K562 (cell line): Measurements from ENCODE around the gene HHATL. TPM values are rescaled to one million over a fixed set of nuclear protein-coding genes. Genes with fewer than 3 reads are reported as not detected.
A peak's percentile ranks its signal among the peaks of the same experiment; 100 is the strongest.

Experiments used
- ELF2 ChIP-seq: fragments of 250-450 bp; sonication (Bioruptor Pico); IDR thresholded peaks from 2 replicates; pipeline ENCODE4 v1.5.0; 2021; ENCODE audit warnings: mild to moderate bottlenecking
- NR2F6 ChIP-seq: fragments of 450-650 bp; formaldehyde crosslinking; IDR thresholded peaks from 2 replicates; pipeline ENCODE4 v1.4.0; 2020; ENCODE audit warnings: mild to moderate bottlenecking
- ZNF124 ChIP-seq: sonication (generic); formaldehyde crosslinking; IDR thresholded peaks from 2 replicates; pipeline ENCODE4 v1.8.1; 2022; ENCODE audit warnings: missing genetic modification reagents
- polyA plus RNA-seq, 8 experiments: library from polyadenylated mRNA; depleted of rRNA in 4 of 8; stranded (reverse) in 5 of 8; unstranded in 3 of 8; fragments of >200 nt; fragmentation: Nextera tagmentation in 2 of 8; fragmentation: Illumina TruSeq in 1 of 8; extraction: Ambion mirVana in 2 of 8; extraction: Trizol in 1 of 8; gene quantifications; 2 replicates each; pipeline versions ENCODE4 v1.2.1 to v1.2.3, GENCODE V29; 2011 to 2014; ENCODE audit warnings: inconsistent platforms in 1 of 8, missing spikeins in 1 of 8
- total RNA-seq, 7 experiments: library from RNA; depleted of rRNA in 6 of 7; stranded (reverse); fragments of >200 nt in 6 of 7; fragmentation: Illumina TruSeq in 2 of 7; extraction: Trizol in 2 of 7; gene quantifications; 2 replicates each; pipeline versions ENCODE4 v1.2.1 to v1.2.3, GENCODE V29; 2011 to 2021; ENCODE audit warnings: low replicate concordance in 1 of 7
- TF ChIP-seq, protein P1 (sequence below), 3 experiments: fragments of 200-800 bp in 1 of 3; fragments of 250-450 bp in 1 of 3; fragments of 450-650 bp in 1 of 3; sonication (Bioruptor Pico) in 1 of 3; sonication (Bioruptor generic) in 1 of 3; formaldehyde crosslinking in 1 of 3; IDR thresholded peaks; 2 replicates each; pipeline versions ENCODE4 v1.6.1 to v1.8.0; 2016 to 2022; ENCODE audit warnings: mild to moderate bottlenecking in 2 of 3, missing genetic modification characterization in 2 of 3, missing compliant biosample characterization in 1 of 3, moderate library complexity in 1 of 3

Gene HHATL
- total and polyA plus RNA-seq, 9 of the 15 experiments (the other 6 are each of a cell fraction or from before 2014, with no cell fraction given): not detected

DNA sequence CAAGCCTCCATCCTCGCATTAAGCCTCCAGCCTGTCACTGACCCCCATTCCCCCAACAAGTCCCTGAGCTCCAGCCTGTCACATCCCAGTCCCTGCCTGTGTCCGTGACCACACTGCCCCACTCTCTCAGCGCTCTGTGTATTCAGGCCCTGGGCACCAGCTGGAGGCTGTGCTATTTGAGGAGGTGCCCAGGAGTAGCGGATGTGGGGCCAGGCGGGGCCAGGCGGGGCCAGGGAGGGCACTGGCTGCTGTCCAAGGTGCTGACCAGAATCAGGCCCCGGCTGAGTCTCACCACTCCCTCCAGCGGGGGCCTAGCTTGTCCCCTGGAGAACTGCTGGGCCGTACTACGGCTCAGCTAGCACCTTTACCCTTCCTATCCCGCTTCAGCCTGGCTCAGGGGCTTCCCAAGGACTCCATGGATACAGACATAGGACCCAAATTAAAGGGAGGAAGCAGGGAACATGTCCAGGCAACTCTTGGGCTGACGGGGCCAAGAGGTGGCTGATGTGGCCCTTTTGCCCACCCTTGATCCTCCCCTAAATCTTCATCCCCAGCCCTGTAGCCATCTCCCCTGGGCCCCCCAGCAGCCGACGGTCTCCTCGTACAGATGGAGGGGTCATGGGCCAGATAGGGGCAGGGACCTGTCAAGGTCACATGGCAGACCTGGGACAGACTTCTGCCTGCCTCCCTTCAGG, 1.1 kb downstream of the HHATL start (continued):
- TF ChIP-seq, protein P1, sequence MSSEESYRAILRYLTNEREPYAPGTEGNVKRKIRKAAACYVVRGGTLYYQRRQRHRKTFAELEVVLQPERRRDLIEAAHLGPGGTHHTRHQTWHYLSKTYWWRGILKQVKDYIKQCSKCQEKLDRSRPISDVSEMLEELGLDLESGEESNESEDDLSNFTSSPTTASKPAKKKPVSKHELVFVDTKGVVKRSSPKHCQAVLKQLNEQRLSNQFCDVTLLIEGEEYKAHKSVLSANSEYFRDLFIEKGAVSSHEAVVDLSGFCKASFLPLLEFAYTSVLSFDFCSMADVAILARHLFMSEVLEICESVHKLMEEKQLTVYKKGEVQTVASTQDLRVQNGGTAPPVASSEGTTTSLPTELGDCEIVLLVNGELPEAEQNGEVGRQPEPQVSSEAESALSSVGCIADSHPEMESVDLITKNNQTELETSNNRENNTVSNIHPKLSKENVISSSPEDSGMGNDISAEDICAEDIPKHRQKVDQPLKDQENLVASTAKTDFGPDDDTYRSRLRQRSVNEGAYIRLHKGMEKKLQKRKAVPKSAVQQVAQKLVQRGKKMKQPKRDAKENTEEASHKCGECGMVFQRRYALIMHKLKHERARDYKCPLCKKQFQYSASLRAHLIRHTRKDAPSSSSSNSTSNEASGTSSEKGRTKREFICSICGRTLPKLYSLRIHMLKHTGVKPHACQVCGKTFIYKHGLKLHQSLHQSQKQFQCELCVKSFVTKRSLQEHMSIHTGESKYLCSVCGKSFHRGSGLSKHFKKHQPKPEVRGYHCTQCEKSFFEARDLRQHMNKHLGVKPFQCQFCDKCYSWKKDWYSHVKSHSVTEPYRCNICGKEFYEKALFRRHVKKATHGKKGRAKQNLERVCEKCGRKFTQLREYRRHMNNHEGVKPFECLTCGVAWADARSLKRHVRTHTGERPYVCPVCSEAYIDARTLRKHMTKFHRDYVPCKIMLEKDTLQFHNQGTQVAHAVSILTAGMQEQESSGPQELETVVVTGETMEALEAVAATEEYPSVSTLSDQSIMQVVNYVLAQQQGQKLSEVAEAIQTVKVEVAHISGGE (CRISPR knock-in tag; IDR thresholded peaks at IDR 0.05): 0 out of 6 replicates have a peak, but pooled peaks of 1 of the 3 experiments have one; percentile 53
- TF ChIP-seq NR2F6 (CRISPR knock-in tag): no peak
- no peak for TF ChIP-seq ELF2 (CRISPR knock-in tag)
- peak; percentile 53; the same call in 1 of the 2 replicates for TF ChIP-seq ZNF124 (CRISPR knock-in tag)
